DMS 273 treated with DMSO at 0.1 percent for 48 hours (cell line): ENCODE results near the gene ZNF26.
"Not testable (repeated sequence)": the region's sequence is repeated elsewhere in the genome, so short reads cannot be mapped to it uniquely, and the experiment has no call there.

Experiments used
- DNase-seq: peaks from one replicate; lab custom pipeline; 2025; lab: John Stamatoyannopoulos, UW

Gene ZNF26

GRCh38 chr12:132956011-132956788, 30.0 kb upstream of the ZNF26 start, which contains the start of gene ZNF605:
TSS of gene ZNF605 (minus strand) at chr12:132956306. CDS start at chr12:132945635, 10,671 bp downstream.
- DNase-seq: peak; percentile 22

DNA sequence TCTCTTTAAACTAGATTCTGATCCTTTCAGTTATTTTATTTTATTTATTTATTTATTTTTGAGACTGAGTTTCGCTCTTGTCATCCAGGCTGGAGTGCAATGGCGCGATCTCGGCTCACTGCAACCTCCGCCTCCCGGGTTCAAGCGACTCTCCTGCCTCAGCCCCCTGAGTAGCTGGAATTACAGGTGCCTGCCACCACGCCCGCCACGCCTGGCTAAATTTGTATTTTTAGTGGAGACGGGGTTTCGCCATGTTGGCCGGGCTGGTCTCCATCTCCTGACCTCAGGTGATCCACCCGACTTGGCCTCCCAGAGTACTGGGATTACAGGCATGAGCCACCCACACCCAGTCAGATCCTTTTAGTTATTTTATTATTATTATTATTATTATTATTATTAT, 24.4 kb upstream of the ZNF26 start:
- DNase-seq: not testable (repeated sequence)

DNA sequence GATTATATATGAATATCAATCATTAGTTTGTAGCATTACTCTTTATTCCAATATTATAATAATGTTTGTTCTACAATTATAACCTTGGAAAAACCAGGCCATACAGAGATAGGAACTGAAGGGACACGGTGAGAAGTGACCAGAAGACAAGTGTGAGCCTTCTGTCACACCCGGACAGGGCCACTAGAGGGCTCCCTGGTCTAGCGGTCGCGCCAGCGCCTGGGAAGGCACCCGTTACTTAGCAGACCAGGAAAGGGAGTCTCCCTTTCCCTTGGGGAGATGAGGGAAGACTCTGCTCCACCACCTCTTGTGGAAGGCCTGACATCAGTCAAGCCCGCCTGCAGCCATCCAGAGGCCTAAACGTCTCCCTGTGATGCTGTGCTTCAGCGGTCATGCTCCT, 22.2 kb upstream of the ZNF26 start:
- not testable (repeated sequence) for DNase-seq

- no peak for DNase-seq
These were observed 20.4 kb upstream of the ZNF26 start for GRCh38 chr12:132965796-132966195.

GRCh38 chr12:132966676-132967415, 19.3 kb upstream of the ZNF26 start:
- DNase-seq: no peak

GRCh38 chr12:132967736-132968135, 18.4 kb upstream of the ZNF26 start:
- DNase-seq: no peak

- DNase-seq: no peak
These were observed 13.8 kb upstream of the ZNF26 start for GRCh38 chr12:132972374-132972773.

- not testable (repeated sequence) for DNase-seq
These were observed 9.3 kb upstream of the ZNF26 start for GRCh38 chr12:132976870-132977269.

- DNase-seq: no peak
These were observed 688 bp downstream of the ZNF26 start for GRCh38 chr12:132986885-132987225.

GRCh38 chr12:132998741-132999140, 12.6 kb downstream of the ZNF26 start:
- no peak for DNase-seq

DNA sequence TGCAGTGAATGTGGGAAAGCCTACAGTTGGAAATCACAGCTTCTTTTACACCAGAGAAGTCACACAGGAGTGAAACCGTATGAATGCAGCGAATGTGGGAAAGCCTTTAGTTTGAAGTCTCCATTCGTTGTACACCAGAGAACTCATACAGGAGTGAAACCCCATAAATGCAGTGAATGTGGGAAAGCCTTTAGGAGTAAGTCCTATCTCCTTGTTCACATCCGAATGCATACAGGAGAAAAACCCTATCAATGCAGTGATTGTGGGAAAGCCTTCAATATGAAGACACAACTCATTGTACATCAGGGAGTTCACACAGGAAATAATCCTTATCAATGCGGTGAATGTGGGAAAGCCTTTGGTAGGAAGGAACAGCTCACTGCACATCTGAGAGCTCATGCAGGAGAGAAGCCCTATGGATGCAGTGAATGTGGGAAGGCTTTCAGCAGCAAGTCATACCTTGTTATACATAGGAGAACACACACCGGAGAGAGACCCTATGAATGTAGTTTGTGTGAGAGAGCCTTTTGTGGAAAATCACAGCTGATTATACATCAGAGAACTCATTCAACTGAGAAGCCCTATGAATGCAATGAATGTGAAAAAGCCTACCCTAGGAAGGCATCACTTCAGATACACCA, 24.6 kb downstream of the ZNF26 start:
- no peak for DNase-seq

DNA sequence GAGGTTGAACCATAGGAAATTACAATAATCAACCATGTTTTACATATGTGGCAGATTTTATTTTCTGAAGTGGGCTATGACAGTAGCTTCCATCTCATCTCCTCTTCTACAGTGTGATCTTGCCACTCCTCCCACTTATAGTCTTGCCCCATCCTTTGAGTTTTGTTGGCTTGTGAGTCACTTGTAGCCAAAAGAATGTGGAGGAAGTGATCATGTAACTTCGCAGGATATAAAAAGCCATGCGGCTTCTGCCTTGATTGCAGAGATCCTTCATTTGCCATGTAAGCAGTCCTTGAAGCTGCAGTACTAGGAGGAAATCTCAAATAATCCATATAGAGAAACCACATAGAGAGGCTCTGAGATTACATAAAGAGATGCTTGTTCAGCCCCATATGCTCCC, 37.4 kb downstream of the ZNF26 start:
- DNase-seq: no peak

GRCh38 chr12:133026996-133027395, 40.8 kb downstream of the ZNF26 start:
- no peak for DNase-seq

DNA sequence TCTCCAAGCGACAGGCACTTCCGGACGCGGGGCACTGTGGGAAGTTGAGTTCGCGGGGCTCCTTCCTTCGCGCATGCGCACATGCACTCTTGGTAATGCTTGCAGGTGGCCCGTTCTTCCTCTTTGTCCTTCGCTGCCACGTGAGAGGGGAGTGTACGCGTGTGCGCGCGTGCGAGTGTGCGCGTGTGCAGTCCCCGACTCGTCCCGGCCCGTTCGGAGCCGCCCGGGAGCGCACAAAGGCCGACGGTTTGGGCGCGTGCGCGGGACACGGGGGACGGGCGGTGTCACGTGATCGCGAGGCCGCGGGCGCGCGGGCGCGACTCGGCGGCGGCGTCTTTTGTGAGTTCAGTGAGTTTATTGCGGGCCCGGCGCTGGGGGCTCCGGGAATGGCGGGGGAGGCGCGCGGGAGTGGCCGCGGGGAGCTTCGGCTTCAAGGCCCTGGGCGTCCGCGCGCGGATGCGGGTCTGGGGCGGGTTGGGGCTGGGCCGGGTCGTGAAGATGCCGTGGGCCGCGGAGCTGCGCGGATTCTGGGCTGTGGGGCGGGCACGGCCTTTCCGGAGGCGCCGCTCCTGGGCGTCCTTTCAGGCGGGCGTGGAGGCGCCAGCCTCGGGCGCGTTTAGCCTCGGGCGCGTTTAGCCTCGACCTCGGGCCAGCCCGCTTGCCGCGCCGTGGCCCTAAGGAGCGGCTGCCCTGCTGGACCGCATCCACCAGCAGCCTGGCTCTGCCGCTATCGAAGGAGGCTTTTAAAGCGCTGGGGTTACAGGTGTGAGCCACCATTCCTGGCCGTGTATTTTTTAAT, 51.2 kb downstream of the ZNF26 start, which contains the start of gene ZNF84:
TSS of gene ZNF84 (plus strand) at position 303 of the 799 bp plus-strand sequence. CDS start 3,959 bp downstream, outside the sequence.
- peak; percentile 91 for DNase-seq

GRCh38 chr12:133038118-133038709, 52.0 kb downstream of the ZNF26 start:
- no peak for DNase-seq

- DNase-seq: no peak
These were observed 60.5 kb downstream of the ZNF26 start for GRCh38 chr12:133046698-133047097.

DNA sequence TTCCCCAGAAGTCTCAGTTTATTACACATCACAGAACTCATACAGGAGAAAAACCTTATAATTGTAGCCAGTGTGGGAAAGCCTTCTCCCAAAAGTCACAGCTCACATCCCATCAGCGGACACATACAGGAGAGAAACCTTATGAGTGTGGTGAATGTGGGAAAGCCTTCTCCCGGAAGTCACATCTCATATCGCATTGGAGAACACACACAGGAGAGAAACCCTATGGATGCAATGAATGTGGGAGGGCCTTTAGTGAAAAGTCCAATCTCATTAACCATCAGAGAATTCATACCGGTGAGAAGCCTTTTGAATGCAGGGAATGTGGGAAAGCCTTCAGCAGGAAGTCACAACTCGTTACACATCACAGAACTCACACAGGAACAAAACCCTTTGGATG, 71.3 kb downstream of the ZNF26 start:
- DNase-seq: no peak

GRCh38 chr12:133058203-133059113, 72.3 kb downstream of the ZNF26 start:
- no peak for DNase-seq

DNA sequence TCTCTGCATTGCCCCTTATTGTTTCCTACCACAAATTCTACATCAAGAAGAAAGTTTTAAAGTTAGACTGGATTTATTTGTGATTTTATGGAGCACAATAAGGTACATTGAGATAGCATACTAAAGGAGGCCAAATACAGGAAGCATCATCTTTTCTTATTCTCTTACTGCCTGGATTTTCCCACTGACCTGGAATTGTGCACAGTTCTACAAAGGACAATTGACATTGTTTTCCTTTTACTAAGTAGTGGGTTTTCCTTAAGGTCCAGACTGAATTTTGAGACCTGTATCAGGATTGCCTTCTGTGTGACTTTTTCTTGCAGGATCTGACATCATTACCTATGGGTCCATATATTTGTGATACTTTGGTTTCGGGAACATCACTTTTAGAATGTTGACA, 75.8 kb downstream of the ZNF26 start:
- no peak for DNase-seq

DNA sequence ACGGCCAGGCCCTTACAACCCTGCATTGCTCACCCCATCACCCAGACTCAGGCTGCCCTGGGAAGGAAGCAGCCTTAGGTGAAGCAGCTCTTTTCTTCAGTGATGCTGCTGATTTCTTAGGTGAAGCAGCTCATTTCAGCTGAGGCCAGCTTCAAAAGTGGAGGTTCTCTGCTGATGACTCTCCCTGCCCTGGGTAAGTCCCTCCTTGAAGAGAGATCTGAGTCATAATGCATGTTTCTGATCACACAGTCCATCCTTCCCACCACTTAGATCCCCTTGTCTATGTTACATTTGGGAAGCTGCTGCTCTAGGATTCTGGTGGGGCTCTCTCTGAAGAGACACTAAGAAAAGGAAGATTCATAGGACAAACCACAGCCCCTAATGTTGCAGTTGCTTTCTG, 77.4 kb downstream of the ZNF26 start:
- no peak for DNase-seq
